HG03025 (cell line): Measurements from ENCODE around the gene MMP28.

Experiments used
- ATAC-seq: cut with Tn5 transposase; IDR thresholded peaks from one replicate; pipeline ENCODE4 v1.9.1; 2021; ENCODE audit warnings: mild to moderate bottlenecking, moderate library complexity; ENCODE audit not compliant: unreplicated experiment, low FRiP score

The MMP28 gene

GRCh38 chr17:35728551-35728950 is 66.9 kb downstream of the MMP28 start:
- ATAC-seq: no peak

GRCh38 chr17:35727635-35728034 is 67.8 kb downstream of the MMP28 start:
- ATAC-seq: no peak

GRCh38 chr17:35726953-35727460 is 68.4 kb downstream of the MMP28 start:
- no peak for ATAC-seq

GRCh38 chr17:35726127-35726952 is 69.1 kb downstream of the MMP28 start:
- no peak for ATAC-seq

GRCh38 chr17:35725802-35726126 is 69.7 kb downstream of the MMP28 start:
- ATAC-seq: no peak

GRCh38 chr17:35725058-35725457 is 70.4 kb downstream of the MMP28 start:
- ATAC-seq: no peak

GRCh38 chr17:35723735-35724134 is 71.7 kb downstream of the MMP28 start:
- ATAC-seq: no peak

GRCh38 chr17:35717475-35717874 is 78.0 kb downstream of the MMP28 start:
- no peak for ATAC-seq

GRCh38 chr17:35716897-35717465 is 78.5 kb downstream of the MMP28 start:
- no peak for ATAC-seq

GRCh38 chr17:35716173-35716572 is 79.3 kb downstream of the MMP28 start:
- ATAC-seq: no peak
